ENCODE measurements around the gene UST. TPM values are rescaled to one million over a fixed set of nuclear protein-coding genes. Genes with fewer than 3 reads are reported as not detected.

Gene UST
- total and polyA plus RNA-seq, 2 donors (not counting 1 experiment from before 2014, with no cell fraction given) = 7.3 to 16.9 TPM

DNA sequence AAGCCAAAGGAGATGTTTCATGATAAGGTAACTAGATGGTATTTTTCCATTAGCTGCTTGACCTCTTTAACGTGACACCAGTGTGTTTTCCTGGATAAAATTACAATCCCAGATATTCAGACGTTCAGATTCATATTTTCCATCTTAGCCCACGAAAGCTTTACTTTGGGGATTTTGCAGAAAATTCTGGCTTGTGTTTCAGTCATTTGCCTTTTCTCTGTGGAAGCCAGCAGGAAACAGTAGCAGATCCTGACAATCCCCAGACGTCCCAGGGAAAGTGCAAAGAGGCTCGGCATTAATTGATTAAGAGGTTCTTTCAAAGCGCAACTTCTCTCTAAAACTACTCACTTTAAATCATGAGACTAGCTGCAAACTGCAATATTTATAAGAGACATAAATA, 243.6 kb downstream of the UST start:
- Histone ChIP-seq H3K79me2 (ENCODE audit: control insufficient read depth, insufficient read depth, low read length) (no peaks in the 10 kb centered on the region), H3K9ac (ENCODE audit: low read length) (no peak overlapping the region), H3K36me3 (replicated peaks in 1 of 2; ENCODE audit: control extremely low read depth in 1 of 2, control insufficient read depth in 1 of 2, extremely low read depth in 1 of 2, insufficient read depth in 2 of 2, low read length in 1 of 2) (peaks cover 0 to 2% of the 10 kb centered on the region in 2 experiments), H3K4me2 (replicated peaks; ENCODE audit: low read depth, low read length, poor library complexity, severe bottlenecking) (no peak overlapping the region), H2AFZ (ENCODE audit: insufficient read depth, low read depth, low read length, poor library complexity, severe bottlenecking) (no peak overlapping the region), H3K4me1 (ENCODE audit: control insufficient read depth in 2 of 2, insufficient read depth in 2 of 2, low read length in 2 of 2) (peaks cover 31 to 34% of the 10 kb centered on the region in 2 donors), H3K9me3 (ENCODE audit: control extremely low read depth in 1 of 3, control insufficient read depth in 2 of 3, insufficient read depth in 1 of 3, low read length in 2 of 3) (peaks cover 0 to 4% (median 0%) of the 10 kb centered on the region in 3 donors), H4K20me1 (ENCODE audit: control insufficient read depth, insufficient read depth, low read length, poor library complexity, severe bottlenecking) (no peaks in the 10 kb centered on the region), H3K27ac (ENCODE audit: low read length in 2 of 2) (no peak overlapping the region), H3K27me3 (replicated peaks in 1 of 4; ENCODE audit: control extremely low read depth in 1 of 4, control insufficient read depth in 3 of 4, insufficient read depth in 4 of 4, low read length in 3 of 4) (no peaks in the 10 kb centered on the region), H3K4me3 (ENCODE audit: control extremely low read depth in 1 of 5, extremely low read depth in 1 of 5, insufficient read depth in 1 of 5, low read depth in 2 of 5, low read length in 4 of 5) (no peak overlapping the region)
- WGBS (ENCODE audit: insufficient coverage) = 79% methylated on average over 2 of the region's 6 CpGs
- Mint-ChIP-seq H3K27me3 (no peaks in the 10 kb centered on the region), H3K9me3 (ENCODE audit: insufficient read depth) (no peaks in the 10 kb centered on the region), H3K4me1 (peaks cover 46% of the 10 kb centered on the region), H3K4me3 (no peak overlapping the region), H3K27ac (no peak overlapping the region)
- ChIA-PET CTCF (no interaction called here), POLR2A (no interaction called here)
- no peak for DNase-seq
- TF ChIP-seq EZH2 (IDR thresholded peaks at IDR 0.05; ENCODE audit: borderline replicate concordance, insufficient read depth, low read depth, low read length, poor library complexity, severe bottlenecking) = no peak
- TF ChIP-seq, protein P1, sequence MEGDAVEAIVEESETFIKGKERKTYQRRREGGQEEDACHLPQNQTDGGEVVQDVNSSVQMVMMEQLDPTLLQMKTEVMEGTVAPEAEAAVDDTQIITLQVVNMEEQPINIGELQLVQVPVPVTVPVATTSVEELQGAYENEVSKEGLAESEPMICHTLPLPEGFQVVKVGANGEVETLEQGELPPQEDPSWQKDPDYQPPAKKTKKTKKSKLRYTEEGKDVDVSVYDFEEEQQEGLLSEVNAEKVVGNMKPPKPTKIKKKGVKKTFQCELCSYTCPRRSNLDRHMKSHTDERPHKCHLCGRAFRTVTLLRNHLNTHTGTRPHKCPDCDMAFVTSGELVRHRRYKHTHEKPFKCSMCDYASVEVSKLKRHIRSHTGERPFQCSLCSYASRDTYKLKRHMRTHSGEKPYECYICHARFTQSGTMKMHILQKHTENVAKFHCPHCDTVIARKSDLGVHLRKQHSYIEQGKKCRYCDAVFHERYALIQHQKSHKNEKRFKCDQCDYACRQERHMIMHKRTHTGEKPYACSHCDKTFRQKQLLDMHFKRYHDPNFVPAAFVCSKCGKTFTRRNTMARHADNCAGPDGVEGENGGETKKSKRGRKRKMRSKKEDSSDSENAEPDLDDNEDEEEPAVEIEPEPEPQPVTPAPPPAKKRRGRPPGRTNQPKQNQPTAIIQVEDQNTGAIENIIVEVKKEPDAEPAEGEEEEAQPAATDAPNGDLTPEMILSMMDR (IDR thresholded peaks at IDR 0.05) = no peak
- ATAC-seq (ENCODE audit: low read depth) = no peak
- intact Hi-C loops (cut with micrococcal nuclease) = no loop called here

DNA sequence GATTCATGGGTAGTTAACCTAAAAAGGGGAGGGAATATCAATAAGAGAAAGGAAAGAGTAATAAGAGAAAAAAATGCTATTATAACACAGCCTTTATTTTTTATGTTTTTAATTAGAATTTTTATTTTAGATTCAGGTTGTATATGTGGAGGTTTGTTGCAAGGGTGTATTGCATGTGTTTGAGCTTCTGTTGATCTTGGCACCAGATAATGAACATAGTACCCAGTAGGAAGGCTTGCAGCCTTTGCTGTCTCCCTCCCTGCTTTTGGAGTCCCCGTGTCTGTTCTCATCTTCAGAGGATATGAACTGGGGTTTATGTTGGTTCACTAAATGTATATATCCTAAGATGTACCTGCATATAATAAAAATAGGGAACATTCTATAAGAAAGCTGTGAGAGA, 250.0 kb downstream of the UST start:
- WGBS (ENCODE audit: insufficient coverage) = no CpG with 5 or more reads among the region's 1 CpG
- no peak for TF ChIP-seq EZH2 (IDR thresholded peaks at IDR 0.05; ENCODE audit: borderline replicate concordance, insufficient read depth, low read depth, low read length, poor library complexity, severe bottlenecking)
- TF ChIP-seq, protein P1 (IDR thresholded peaks at IDR 0.05) = no peak
- Mint-ChIP-seq H3K4me1 (peaks cover 40% of the 10 kb centered on the region), H3K27me3 (no peaks in the 10 kb centered on the region), H3K9me3 (ENCODE audit: insufficient read depth) (no peaks in the 10 kb centered on the region), H3K27ac (peak overlapping the region; percentile 24), H3K4me3 (no peak overlapping the region)
- Histone ChIP-seq H3K79me2 (ENCODE audit: control insufficient read depth, insufficient read depth, low read length) (no peaks in the 10 kb centered on the region), H2AFZ (ENCODE audit: insufficient read depth, low read depth, low read length, poor library complexity, severe bottlenecking) (no peak overlapping the region), H4K20me1 (ENCODE audit: control insufficient read depth, insufficient read depth, low read length, poor library complexity, severe bottlenecking) (no peaks in the 10 kb centered on the region), H3K9me3 (ENCODE audit: control extremely low read depth in 1 of 3, control insufficient read depth in 2 of 3, insufficient read depth in 1 of 3, low read length in 2 of 3) (peaks cover 0 to 11% (median 7%) of the 10 kb centered on the region in 3 donors), H3K4me1 (ENCODE audit: control insufficient read depth in 2 of 2, insufficient read depth in 2 of 2, low read length in 2 of 2) (peaks cover 28 to 30% of the 10 kb centered on the region in 2 donors), H3K9ac (ENCODE audit: low read length) (no peak overlapping the region), H3K4me3 (ENCODE audit: control extremely low read depth in 1 of 5, extremely low read depth in 1 of 5, insufficient read depth in 1 of 5, low read depth in 2 of 5, low read length in 4 of 5) (no peak overlapping the region), H3K4me2 (replicated peaks; ENCODE audit: low read depth, low read length, poor library complexity, severe bottlenecking) (no peak overlapping the region), H3K27me3 (replicated peaks in 1 of 4; ENCODE audit: control extremely low read depth in 1 of 4, control insufficient read depth in 3 of 4, insufficient read depth in 4 of 4, low read length in 3 of 4) (no peaks in the 10 kb centered on the region), H3K27ac (ENCODE audit: low read length in 2 of 2) (peak overlapping the region in 1 of 2 donors; percentile 55), H3K36me3 (replicated peaks in 1 of 2; ENCODE audit: control extremely low read depth in 1 of 2, control insufficient read depth in 1 of 2, extremely low read depth in 1 of 2, insufficient read depth in 2 of 2, low read length in 1 of 2) (peaks cover 0 to 2% of the 10 kb centered on the region in 2 experiments)
- intact Hi-C loops (cut with micrococcal nuclease) = no loop called here
- CTCF ChIA-PET = interaction anchor here (1.1 kb wide), 1 partner anchor 419 kb away, joined by 3 read pairs; no protein-coding TSS in a partner anchor
- DNase-seq (no peak), ATAC-seq (ENCODE audit: low read depth) (no peak)
- POLR2A ChIA-PET = no interaction called here
